GM21619 (cell line): ENCODE data around the gene IL17C.
"Not testable (repeated sequence)": the region's sequence is repeated elsewhere in the genome, so short reads cannot be mapped to it uniquely, and the experiment has no call there.

Experiments used
- ATAC-seq: cut with Tn5 transposase; IDR thresholded peaks from one replicate; pipeline ENCODE4 v1.9.1; 2021; ENCODE audit not compliant: unreplicated experiment

IL17C gene

GRCh38 chr16:88609426-88609825 lies 28.9 kb upstream of the IL17C start:
- ATAC-seq: not testable (repeated sequence)

- ATAC-seq: no peak
These were observed 28.3 kb upstream of the IL17C start for GRCh38 chr16:88610080-88610479.

GRCh38 chr16:88610909-88611812 lies 27.2 kb upstream of the IL17C start:
- no peak for ATAC-seq

GRCh38 chr16:88613293-88613692 lies 25.1 kb upstream of the IL17C start:
- ATAC-seq: no peak

- ATAC-seq: no peak
These were observed 24.2 kb upstream of the IL17C start for GRCh38 chr16:88613911-88614817.

- ATAC-seq: no peak
These were observed 23.4 kb upstream of the IL17C start for GRCh38 chr16:88614818-88615580.

- ATAC-seq: no peak
These were observed 22.1 kb upstream of the IL17C start for GRCh38 chr16:88616320-88616719.

GRCh38 chr16:88616736-88617135 lies 21.6 kb upstream of the IL17C start:
- no peak for ATAC-seq

GRCh38 chr16:88617268-88618031 lies 20.9 kb upstream of the IL17C start:
- no peak for ATAC-seq

- no peak for ATAC-seq
These were observed 20.0 kb upstream of the IL17C start for GRCh38 chr16:88618182-88618955.

GRCh38 chr16:88618956-88619667 lies 19.3 kb upstream of the IL17C start:
- ATAC-seq: no peak

GRCh38 chr16:88619859-88620815 lies 18.2 kb upstream of the IL17C start:
- ATAC-seq: no peak

GRCh38 chr16:88622125-88622524 lies 16.2 kb upstream of the IL17C start:
- ATAC-seq: no peak

GRCh38 chr16:88622866-88623265 lies 15.5 kb upstream of the IL17C start:
- no peak for ATAC-seq

- ATAC-seq: no peak
These were observed 14.5 kb upstream of the IL17C start for GRCh38 chr16:88623858-88624257.

GRCh38 chr16:88624481-88624880 lies 13.9 kb upstream of the IL17C start:
- ATAC-seq: no peak

- ATAC-seq: no peak
These were observed 13.3 kb upstream of the IL17C start for GRCh38 chr16:88624977-88625576.
